Measurements from ENCODE around the gene RETREG3.

GRCh38 chr17:42617956-42618431, 8.8 kb upstream of the RETREG3 start:
- TF ChIP-seq, protein P1, sequence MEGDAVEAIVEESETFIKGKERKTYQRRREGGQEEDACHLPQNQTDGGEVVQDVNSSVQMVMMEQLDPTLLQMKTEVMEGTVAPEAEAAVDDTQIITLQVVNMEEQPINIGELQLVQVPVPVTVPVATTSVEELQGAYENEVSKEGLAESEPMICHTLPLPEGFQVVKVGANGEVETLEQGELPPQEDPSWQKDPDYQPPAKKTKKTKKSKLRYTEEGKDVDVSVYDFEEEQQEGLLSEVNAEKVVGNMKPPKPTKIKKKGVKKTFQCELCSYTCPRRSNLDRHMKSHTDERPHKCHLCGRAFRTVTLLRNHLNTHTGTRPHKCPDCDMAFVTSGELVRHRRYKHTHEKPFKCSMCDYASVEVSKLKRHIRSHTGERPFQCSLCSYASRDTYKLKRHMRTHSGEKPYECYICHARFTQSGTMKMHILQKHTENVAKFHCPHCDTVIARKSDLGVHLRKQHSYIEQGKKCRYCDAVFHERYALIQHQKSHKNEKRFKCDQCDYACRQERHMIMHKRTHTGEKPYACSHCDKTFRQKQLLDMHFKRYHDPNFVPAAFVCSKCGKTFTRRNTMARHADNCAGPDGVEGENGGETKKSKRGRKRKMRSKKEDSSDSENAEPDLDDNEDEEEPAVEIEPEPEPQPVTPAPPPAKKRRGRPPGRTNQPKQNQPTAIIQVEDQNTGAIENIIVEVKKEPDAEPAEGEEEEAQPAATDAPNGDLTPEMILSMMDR (IDR thresholded peaks at IDR 0.05), result no peak
- TF ChIP-seq POLR2AphosphoS5 (IDR thresholded peaks at IDR 0.05) (no peak), POLR2A (IDR thresholded peaks at IDR 0.05) (no peak)

Measured in suprapubic skin (tissue), 4 donors.